Measurements from ENCODE around the gene PHTF2.
A peak's percentile ranks its signal among the peaks of the same experiment; 100 is the strongest.
"Not testable (repeated sequence)": the region's sequence is repeated elsewhere in the genome, so short reads cannot be mapped to it uniquely, and the experiment has no call there.

Gene PHTF2

GRCh38 chr7:77872256-77872655 is 73.7 kb downstream of the PHTF2 start:
- H3K4me1 ChIP-seq (ENCODE audit: control insufficient read depth, low read depth, low read length); H3K36me3 ChIP-seq (ENCODE audit: control insufficient read depth, insufficient read depth, low read length); H4K8ac ChIP-seq (ENCODE audit: low read depth, low read length); H3K4me2 ChIP-seq (ENCODE audit: low read length); H3K27me3 ChIP-seq (ENCODE audit: insufficient read depth, low read length, poor library complexity); H2BK120ac ChIP-seq (ENCODE audit: low read depth, low read length); H3K18ac ChIP-seq (ENCODE audit: low read length); H3K9ac ChIP-seq (ENCODE audit: low read length); DNase-seq; H2AK5ac ChIP-seq (ENCODE audit: low read length); H3K56ac ChIP-seq (ENCODE audit: low read length); H3K4me3 ChIP-seq (ENCODE audit: low read length); H3K27ac ChIP-seq (ENCODE audit: low read depth, low read length); H3K4ac ChIP-seq (ENCODE audit: low read depth, low read length); H2BK15ac ChIP-seq (replicated peaks; ENCODE audit: low read depth); H3K23ac ChIP-seq (ENCODE audit: low read length); H4K5ac ChIP-seq (ENCODE audit: low read length); H3K79me2 ChIP-seq (ENCODE audit: control insufficient read depth, insufficient read depth, low read length); H2BK5ac ChIP-seq (ENCODE audit: low read length); H3K79me1 ChIP-seq (ENCODE audit: low read length): not testable (repeated sequence)
- no CpG with 5 or more reads among the region's 1 CpG for WGBS (ENCODE audit: extremely low coverage, insufficient coverage, low lambda C conversion rate)

GRCh38 chr7:77873416-77874327 is 75.1 kb downstream of the PHTF2 start:
- not testable (repeated sequence) for H4K8ac ChIP-seq (ENCODE audit: low read depth, low read length); H3K4ac ChIP-seq (ENCODE audit: low read depth, low read length); H3K23ac ChIP-seq (ENCODE audit: low read length); H3K4me2 ChIP-seq (ENCODE audit: low read length); H2BK15ac ChIP-seq (replicated peaks; ENCODE audit: low read depth); H3K27ac ChIP-seq (ENCODE audit: low read depth, low read length); H4K5ac ChIP-seq (ENCODE audit: low read length); H3K4me1 ChIP-seq (ENCODE audit: control insufficient read depth, low read depth, low read length); H3K56ac ChIP-seq (ENCODE audit: low read length); H3K36me3 ChIP-seq (ENCODE audit: control insufficient read depth, insufficient read depth, low read length); H3K9ac ChIP-seq (ENCODE audit: low read length); H2AK5ac ChIP-seq (ENCODE audit: low read length); H3K18ac ChIP-seq (ENCODE audit: low read length); H3K79me1 ChIP-seq (ENCODE audit: low read length); H3K4me3 ChIP-seq (ENCODE audit: low read length); H2BK5ac ChIP-seq (ENCODE audit: low read length); H3K79me2 ChIP-seq (ENCODE audit: control insufficient read depth, insufficient read depth, low read length); H2BK120ac ChIP-seq (ENCODE audit: low read depth, low read length); H3K27me3 ChIP-seq (ENCODE audit: insufficient read depth, low read length, poor library complexity)
- peak; percentile 33 for DNase-seq
- WGBS (ENCODE audit: extremely low coverage, insufficient coverage, low lambda C conversion rate): no CpG with 5 or more reads among the region's 7 CpGs

- H2BK5ac ChIP-seq (ENCODE audit: low read length): no peak overlapping the region
- peaks cover 2% of the 10 kb centered on the region for H3K79me1 ChIP-seq (ENCODE audit: low read length)
- no peak overlapping the region for H2BK120ac ChIP-seq (ENCODE audit: low read depth, low read length)
- no peak overlapping the region for H3K9ac ChIP-seq (ENCODE audit: low read length)
- no peak overlapping the region for H3K4me3 ChIP-seq (ENCODE audit: low read length)
- H3K27me3 ChIP-seq (ENCODE audit: insufficient read depth, low read length, poor library complexity): no peaks in the 10 kb centered on the region
- no peak overlapping the region for H3K4me2 ChIP-seq (ENCODE audit: low read length)
- no peak overlapping the region for H4K8ac ChIP-seq (ENCODE audit: low read depth, low read length)
- H2BK15ac ChIP-seq (replicated peaks; ENCODE audit: low read depth): no peak overlapping the region
- no CpG with 5 or more reads among the region's 3 CpGs for WGBS (ENCODE audit: extremely low coverage, insufficient coverage, low lambda C conversion rate)
- H3K36me3 ChIP-seq (ENCODE audit: control insufficient read depth, insufficient read depth, low read length): no peaks in the 10 kb centered on the region
- DNase-seq: no peak
- no peak overlapping the region for H2AK5ac ChIP-seq (ENCODE audit: low read length)
- H3K4ac ChIP-seq (ENCODE audit: low read depth, low read length): no peak overlapping the region
- no peak overlapping the region for H3K18ac ChIP-seq (ENCODE audit: low read length)
- no peak overlapping the region for H3K27ac ChIP-seq (ENCODE audit: low read depth, low read length)
- no peak overlapping the region for H3K23ac ChIP-seq (ENCODE audit: low read length)
- H3K79me2 ChIP-seq (ENCODE audit: control insufficient read depth, insufficient read depth, low read length): no peaks in the 10 kb centered on the region
- no peak overlapping the region for H4K5ac ChIP-seq (ENCODE audit: low read length)
- H3K56ac ChIP-seq (ENCODE audit: low read length): no peak overlapping the region
- H3K4me1 ChIP-seq (ENCODE audit: control insufficient read depth, low read depth, low read length): no peaks in the 10 kb centered on the region
These were observed 79.2 kb downstream of the PHTF2 start for GRCh38 chr7:77877791-77878190.

GRCh38 chr7:77878500-77878899 is 79.9 kb downstream of the PHTF2 start:
- no peak overlapping the region for H3K9ac ChIP-seq (ENCODE audit: low read length)
- DNase-seq: no peak
- H2BK5ac ChIP-seq (ENCODE audit: low read length): no peak overlapping the region
- no peak overlapping the region for H3K4ac ChIP-seq (ENCODE audit: low read depth, low read length)
- no peak overlapping the region for H3K18ac ChIP-seq (ENCODE audit: low read length)
- H3K4me2 ChIP-seq (ENCODE audit: low read length): no peak overlapping the region
- H3K23ac ChIP-seq (ENCODE audit: low read length): no peak overlapping the region
- H3K4me3 ChIP-seq (ENCODE audit: low read length): no peak overlapping the region
- H3K56ac ChIP-seq (ENCODE audit: low read length): no peak overlapping the region
- no peak overlapping the region for H2BK120ac ChIP-seq (ENCODE audit: low read depth, low read length)
- no peak overlapping the region for H4K5ac ChIP-seq (ENCODE audit: low read length)
- H3K79me2 ChIP-seq (ENCODE audit: control insufficient read depth, insufficient read depth, low read length): no peaks in the 10 kb centered on the region
- H3K79me1 ChIP-seq (ENCODE audit: low read length): peaks cover 2% of the 10 kb centered on the region
- H2BK15ac ChIP-seq (replicated peaks; ENCODE audit: low read depth): no peak overlapping the region
- H3K27me3 ChIP-seq (ENCODE audit: insufficient read depth, low read length, poor library complexity): no peaks in the 10 kb centered on the region
- no CpG with 5 or more reads among the region's 1 CpG for WGBS (ENCODE audit: extremely low coverage, insufficient coverage, low lambda C conversion rate)
- no peak overlapping the region for H3K27ac ChIP-seq (ENCODE audit: low read depth, low read length)
- no peak overlapping the region for H2AK5ac ChIP-seq (ENCODE audit: low read length)
- no peak overlapping the region for H4K8ac ChIP-seq (ENCODE audit: low read depth, low read length)
- no peaks in the 10 kb centered on the region for H3K36me3 ChIP-seq (ENCODE audit: control insufficient read depth, insufficient read depth, low read length)
- no peaks in the 10 kb centered on the region for H3K4me1 ChIP-seq (ENCODE audit: control insufficient read depth, low read depth, low read length)

GRCh38 chr7:77879272-77879671 is 80.7 kb downstream of the PHTF2 start:
- Histone ChIP-seq H3K4me2 (ENCODE audit: low read length) (no peak overlapping the region), H3K4ac (ENCODE audit: low read depth, low read length) (no peak overlapping the region), H3K18ac (ENCODE audit: low read length) (no peak overlapping the region), H2BK5ac (ENCODE audit: low read length) (no peak overlapping the region), H3K4me1 (ENCODE audit: control insufficient read depth, low read depth, low read length) (no peaks in the 10 kb centered on the region), H3K9ac (ENCODE audit: low read length) (no peak overlapping the region), H3K23ac (ENCODE audit: low read length) (no peak overlapping the region), H3K4me3 (ENCODE audit: low read length) (no peak overlapping the region), H2BK120ac (ENCODE audit: low read depth, low read length) (no peak overlapping the region), H3K79me1 (ENCODE audit: low read length) (peaks cover 2% of the 10 kb centered on the region), H3K79me2 (ENCODE audit: control insufficient read depth, insufficient read depth, low read length) (no peaks in the 10 kb centered on the region), H3K27ac (ENCODE audit: low read depth, low read length) (no peak overlapping the region), H4K8ac (ENCODE audit: low read depth, low read length) (no peak overlapping the region), H4K5ac (ENCODE audit: low read length) (no peak overlapping the region), H3K27me3 (ENCODE audit: insufficient read depth, low read length, poor library complexity) (no peaks in the 10 kb centered on the region), H2AK5ac (ENCODE audit: low read length) (no peak overlapping the region), H3K56ac (ENCODE audit: low read length) (no peak overlapping the region), H3K36me3 (ENCODE audit: control insufficient read depth, insufficient read depth, low read length) (no peaks in the 10 kb centered on the region), H2BK15ac (replicated peaks; ENCODE audit: low read depth) (no peak overlapping the region)
- no CpG with 5 or more reads among the region's 2 CpGs for WGBS (ENCODE audit: extremely low coverage, insufficient coverage, low lambda C conversion rate)
- no peak for DNase-seq

GRCh38 chr7:77881871-77882270 is 83.3 kb downstream of the PHTF2 start:
- Histone ChIP-seq H3K79me2 (ENCODE audit: control insufficient read depth, insufficient read depth, low read length) (no peaks in the 10 kb centered on the region), H3K4ac (ENCODE audit: low read depth, low read length) (no peak overlapping the region), H3K27me3 (ENCODE audit: insufficient read depth, low read length, poor library complexity) (no peaks in the 10 kb centered on the region), H4K8ac (ENCODE audit: low read depth, low read length) (no peak overlapping the region), H3K56ac (ENCODE audit: low read length) (no peak overlapping the region), H2AK5ac (ENCODE audit: low read length) (no peak overlapping the region), H3K4me2 (ENCODE audit: low read length) (no peak overlapping the region), H2BK120ac (ENCODE audit: low read depth, low read length) (no peak overlapping the region), H3K36me3 (ENCODE audit: control insufficient read depth, insufficient read depth, low read length) (no peaks in the 10 kb centered on the region), H3K18ac (ENCODE audit: low read length) (no peak overlapping the region), H2BK15ac (replicated peaks; ENCODE audit: low read depth) (no peak overlapping the region), H2BK5ac (ENCODE audit: low read length) (no peak overlapping the region), H4K5ac (ENCODE audit: low read length) (no peak overlapping the region), H3K4me3 (ENCODE audit: low read length) (no peak overlapping the region), H3K4me1 (ENCODE audit: control insufficient read depth, low read depth, low read length) (no peaks in the 10 kb centered on the region), H3K23ac (ENCODE audit: low read length) (no peak overlapping the region), H3K79me1 (ENCODE audit: low read length) (peaks cover 2% of the 10 kb centered on the region), H3K9ac (ENCODE audit: low read length) (no peak overlapping the region), H3K27ac (ENCODE audit: low read depth, low read length) (no peak overlapping the region)
- no peak for DNase-seq
- no CpG with 5 or more reads among the region's 2 CpGs for WGBS (ENCODE audit: extremely low coverage, insufficient coverage, low lambda C conversion rate)
